Thoracic aorta (tissue), 2 donors: ENCODE data around the gene SSR3. TPM values are rescaled to one million over a fixed set of nuclear protein-coding genes. Genes with fewer than 3 reads are reported as not detected.

ENCODE experiments used
- ATAC-seq: fragments of 150-250 bp; one replicate; pipeline ENCODE4 v1.8.0; 2017; ENCODE audit warnings: low read depth; ENCODE audit not compliant: insufficient number of reproducible peaks, low FRiP score
- DNase-seq: peaks from one replicate; pipeline ENCODE4 v3.0.0-alpha.2; 2020; ENCODE audit warnings: low spot score
- H3K27ac ChIP-seq, 2 donors: fragments of 200-600 bp; sonication (generic); 1 replicate in 1 of 2; 2 replicates in 1 of 2; pipeline ENCODE4 v1.5.1; 2016; ENCODE audit warnings: mild to moderate bottlenecking in 2 of 2, moderate library complexity in 2 of 2
- H3K27me3 ChIP-seq: fragments of 200-600 bp; sonication (generic); replicated peaks from 2 replicates; pipeline ENCODE4 v1.6.0; 2016; ENCODE audit warnings: mild to moderate bottlenecking; ENCODE audit not compliant: insufficient read depth
- H3K36me3 ChIP-seq: fragments of 200-600 bp; sonication (generic); one replicate; pipeline ENCODE4 v1.5.1; 2016
- H3K4me1 ChIP-seq, 2 donors: fragments of 200-600 bp; sonication (generic); 1 replicate in 1 of 2; 2 replicates in 1 of 2; pipeline versions ENCODE4 v1.5.1 to v1.6.0; 2016; ENCODE audit warnings: low read depth in 2 of 2, mild to moderate bottlenecking in 1 of 2; ENCODE audit not compliant: control insufficient read depth in 1 of 2
- H3K4me3 ChIP-seq: fragments of 200-600 bp; sonication (generic); 2 replicates; pipeline ENCODE4 v1.5.1; 2016; ENCODE audit warnings: mild to moderate bottlenecking
- H3K9me3 ChIP-seq: fragments of 200-600 bp; sonication (generic); 2 replicates; pipeline ENCODE4 v1.5.1; 2016
- CTCF ChIP-seq: fragments of 200-600 bp; sonication (generic); IDR thresholded peaks from one replicate; pipeline ENCODE4 v1.5.1; 2019; ENCODE audit warnings: antibody characterized with exemption
- total RNA-seq, 2 donors: library from RNA; depleted of rRNA; stranded (reverse); fragments of >200 nt; gene quantifications; one replicate each; pipeline versions ENCODE4 v1.1.0 to v1.2.3, GENCODE V29; 2016

SSR3 gene
- total RNA-seq, 2 donors from 2014 or later: 94.0 to 107 TPM

DNA sequence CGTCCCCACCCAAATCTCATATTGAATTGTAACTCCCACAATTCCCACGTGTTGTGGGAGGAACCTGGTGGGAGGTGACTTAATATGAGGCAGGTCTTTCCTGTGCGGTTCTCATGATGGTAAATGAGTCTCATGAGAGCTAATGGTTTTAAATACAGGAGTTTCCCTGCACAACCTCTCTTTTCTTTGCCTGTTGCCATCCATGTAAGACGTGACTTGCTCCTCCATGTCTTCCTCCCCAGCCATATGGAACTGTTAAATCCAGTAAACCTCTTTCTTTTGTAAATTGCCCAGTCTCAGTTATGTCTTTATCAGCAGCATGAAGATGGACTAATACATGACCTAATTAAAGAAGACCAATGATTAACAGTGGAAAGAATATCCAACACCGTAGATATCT lies 56.6 kb downstream of the SSR3 start:
- no peak overlapping the region for H3K4me3 ChIP-seq
- DNase-seq: no peak
- ATAC-seq: no peak
- H3K9me3 ChIP-seq: no peaks in the 10 kb centered on the region
- H3K4me1 ChIP-seq: peaks cover 7 to 28% of the 10 kb centered on the region in 2 donors
- no peak for TF ChIP-seq CTCF
- no peaks in the 10 kb centered on the region for H3K27me3 ChIP-seq
- H3K36me3 ChIP-seq: no peaks in the 10 kb centered on the region
- H3K27ac ChIP-seq: no peak overlapping the region

DNA sequence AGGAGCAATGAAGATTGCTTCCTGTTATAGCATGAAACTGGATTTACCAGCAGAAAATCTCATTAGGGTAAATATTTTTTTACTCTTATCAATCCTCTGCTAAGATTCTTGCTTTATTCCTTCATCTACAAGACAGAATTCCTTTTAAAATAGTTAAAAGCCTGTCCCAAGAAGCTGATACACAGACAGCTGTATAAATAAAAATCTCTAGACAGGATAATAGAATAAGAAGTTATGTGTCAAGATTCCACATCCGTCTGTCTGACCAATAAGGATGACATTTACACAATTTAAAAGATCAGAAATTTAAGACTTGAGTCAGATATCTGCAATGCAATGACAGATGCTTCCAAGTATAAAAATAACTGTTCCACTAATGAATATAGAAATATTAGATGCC lies 57.6 kb downstream of the SSR3 start:
- no peak overlapping the region for H3K4me3 ChIP-seq
- DNase-seq (no peak), ATAC-seq (no peak)
- peaks cover 12 to 29% of the 10 kb centered on the region in 2 donors for H3K4me1 ChIP-seq
- peak overlapping the region in 1 of 2 donors; percentile 23 for H3K27ac ChIP-seq
- TF ChIP-seq CTCF: no peak
- H3K27me3 ChIP-seq: no peaks in the 10 kb centered on the region
- H3K36me3 ChIP-seq: no peaks in the 10 kb centered on the region
- no peaks in the 10 kb centered on the region for H3K9me3 ChIP-seq

- no peaks in the 10 kb centered on the region for H3K27me3 ChIP-seq
- no peak overlapping the region for H3K4me3 ChIP-seq
- peaks cover 16 to 42% of the 10 kb centered on the region in 2 donors for H3K4me1 ChIP-seq
- no peak for DNase-seq
- no peaks in the 10 kb centered on the region for H3K36me3 ChIP-seq
- H3K9me3 ChIP-seq: no peaks in the 10 kb centered on the region
- no peak for TF ChIP-seq CTCF
- no peak overlapping the region for H3K27ac ChIP-seq
- no peak for ATAC-seq
These were observed 59.1 kb downstream of the SSR3 start for GRCh38 chr3:156495816-156496215.

- Histone ChIP-seq H3K27me3 (no peaks in the 10 kb centered on the region), H3K27ac (peak overlapping the region; percentile 36 to 49), H3K4me3 (no peak overlapping the region), H3K9me3 (no peaks in the 10 kb centered on the region), H3K36me3 (no peaks in the 10 kb centered on the region), H3K4me1 (peaks cover 19 to 54% of the 10 kb centered on the region in 2 donors)
- DNase-seq (no peak), ATAC-seq (no peak)
- TF ChIP-seq CTCF: no peak
These were observed 61.0 kb downstream of the SSR3 start for GRCh38 chr3:156493887-156494286.

GRCh38 chr3:156492801-156493261 lies 62.1 kb downstream of the SSR3 start:
- no peaks in the 10 kb centered on the region for H3K9me3 ChIP-seq
- peak overlapping the region; percentile 49 to 62 for H3K27ac ChIP-seq
- no peak overlapping the region for H3K4me3 ChIP-seq
- DNase-seq: no peak
- peak; percentile 49 for ATAC-seq
- TF ChIP-seq CTCF: no peak
- no peaks in the 10 kb centered on the region for H3K27me3 ChIP-seq
- H3K36me3 ChIP-seq: no peaks in the 10 kb centered on the region
- peaks cover 19 to 57% of the 10 kb centered on the region in 2 donors for H3K4me1 ChIP-seq
